Central memory CD4-positive, alpha-beta T cell (primary cell): ENCODE measurements around the gene LRRC40.

Experiments used
- DNase-seq: peaks from one replicate; pipeline ENCODE4 v3.0.0; 2022

The LRRC40 gene

GRCh38 chr1:70103770-70104169 lies 101.6 kb downstream of the LRRC40 start:
- DNase-seq: no peak

DNA sequence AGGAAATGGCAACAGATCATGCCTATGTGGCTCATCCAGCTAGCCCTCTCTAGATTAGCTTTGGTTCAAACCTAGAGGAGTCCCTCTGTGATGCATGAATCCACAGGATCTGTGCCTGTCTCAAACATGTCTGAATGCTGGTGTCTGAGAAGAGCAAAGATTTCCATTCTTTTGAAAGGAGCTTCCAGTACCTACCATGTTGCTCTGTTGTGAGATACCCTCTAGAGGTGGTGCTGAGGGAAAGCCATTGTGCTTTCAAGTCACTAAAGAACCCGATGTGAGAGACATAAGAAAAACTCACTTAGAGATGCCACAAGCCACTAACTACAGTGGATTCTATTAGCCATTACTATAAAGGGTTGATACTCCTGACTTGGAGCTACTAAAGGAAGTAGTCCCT lies 103.6 kb downstream of the LRRC40 start:
- no peak for DNase-seq

DNA sequence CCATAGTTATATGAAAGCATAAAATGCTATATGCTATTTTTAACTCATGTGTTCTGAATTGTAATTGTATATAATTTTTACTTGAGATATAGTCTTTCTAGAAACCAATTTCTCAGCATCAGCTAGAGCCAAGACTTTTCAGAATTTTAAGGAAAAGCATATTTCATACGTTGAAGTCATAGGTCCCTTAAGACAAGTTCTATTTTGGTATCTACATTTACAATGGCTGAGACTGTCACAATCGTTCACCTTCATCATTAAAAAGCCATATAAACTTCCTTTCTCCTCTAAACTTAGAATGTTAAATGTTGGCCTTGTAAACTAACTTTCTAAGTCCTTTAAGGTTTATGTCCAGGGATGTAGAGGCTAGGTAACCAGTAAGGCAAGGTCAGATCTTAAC lies 104.1 kb downstream of the LRRC40 start:
- no peak for DNase-seq
